Endometrial microvascular endothelial cells (primary cell): ENCODE data around the gene DDIT4. TPM values are rescaled to one million over a fixed set of nuclear protein-coding genes. Genes with fewer than 3 reads are reported as not detected.
"Not testable (repeated sequence)": the region's sequence is repeated elsewhere in the genome, so short reads cannot be mapped to it uniquely, and the experiment has no call there.

Source experiments
- in situ Hi-C: cut with HindIII; loops from 2 replicates; pipeline ENCODE4 v1.10.0; 2017; ENCODE audit warnings: low sequenced_read_pairs, low pct_unique_long_range_greater_than_20kb; ENCODE audit errors: inconsistent ontology term
- total RNA-seq: library from RNA; depleted of rRNA; stranded (reverse); fragments of >200 nt; gene quantifications from one replicate; pipeline ENCODE4 v1.2.3, GENCODE V29; 2015; ENCODE audit errors: inconsistent ontology term

The DDIT4 gene
- total RNA-seq, 1 donor from 2014 or later = 91.4 TPM

- in situ Hi-C loops = loop anchor here (10.0 kb wide), 1 partner anchor 47 kb away; no protein-coding TSS in a partner anchor
Measured at GRCh38 chr10:72277996-72278667, 4.4 kb downstream of the DDIT4 start.

GRCh38 chr10:72278668-72279393 lies 5.1 kb downstream of the DDIT4 start:
- in situ Hi-C loops = loop anchor here (10.0 kb wide), 1 partner anchor 46 kb away; no protein-coding TSS in a partner anchor

- in situ Hi-C loops = loop anchor here (10.0 kb wide), 1 partner anchor 45 kb away; no protein-coding TSS in a partner anchor
Measured at GRCh38 chr10:72279587-72279986, 5.9 kb downstream of the DDIT4 start.

GRCh38 chr10:72283131-72283530 lies 9.4 kb downstream of the DDIT4 start:
- in situ Hi-C loops = no loop called here

- in situ Hi-C loops = no loop called here
Measured at GRCh38 chr10:72285972-72286521, 12.3 kb downstream of the DDIT4 start.

- in situ Hi-C loops = no loop called here
Measured at GRCh38 chr10:72291019-72291532, 17.4 kb downstream of the DDIT4 start.

- in situ Hi-C loops = no loop called here
Measured at GRCh38 chr10:72292223-72292691, 18.5 kb downstream of the DDIT4 start.

- in situ Hi-C loops = no loop called here
Measured at GRCh38 chr10:72295330-72295910, 21.7 kb downstream of the DDIT4 start.

GRCh38 chr10:72296829-72297280 lies 23.1 kb downstream of the DDIT4 start:
- in situ Hi-C loops = not testable (repeated sequence)

GRCh38 chr10:72297281-72297804 lies 23.6 kb downstream of the DDIT4 start:
- in situ Hi-C loops = no loop called here

GRCh38 chr10:72297805-72298591 lies 24.3 kb downstream of the DDIT4 start:
- in situ Hi-C loops = no loop called here

- in situ Hi-C loops = no loop called here
Measured at GRCh38 chr10:72298592-72299519, 25.1 kb downstream of the DDIT4 start.

- in situ Hi-C loops = no loop called here
Measured at GRCh38 chr10:72303424-72304128, 29.9 kb downstream of the DDIT4 start.

GRCh38 chr10:72306215-72306760 lies 32.6 kb downstream of the DDIT4 start:
- in situ Hi-C loops = no loop called here

- in situ Hi-C loops = not testable (repeated sequence)
Measured at GRCh38 chr10:72307711-72308110, 34.0 kb downstream of the DDIT4 start.

GRCh38 chr10:72308320-72308987 lies 34.7 kb downstream of the DDIT4 start:
- in situ Hi-C loops = no loop called here
